Panc1 (cell line): ENCODE data around the gene RBM22. TPM values are rescaled to one million over a fixed set of nuclear protein-coding genes. Genes with fewer than 3 reads are reported as not detected.
"Not testable (repeated sequence)": the region's sequence is repeated elsewhere in the genome, so short reads cannot be mapped to it uniquely, and the experiment has no call there.

Source experiments
- ATAC-seq: fragments of 200-7000 bp; cut with Tn5 transposase; 2 replicates; pipeline ENCODE4 v1.9.1; 2020; ENCODE audit warnings: mild to moderate bottlenecking, moderate library complexity
- BruUV-seq: library from RNA; stranded (reverse); fragments of 400-500 nt; replicated peaks from 2 replicates; lab custom pipeline; 2021; lab: Mats Ljungman, UMichigan
- CTCF ChIA-PET: fragments of 300-600 bp; sonication (Branson Sonifier 250); formaldehyde crosslinking; loops from one replicate; lab custom pipeline; 2022; ENCODE audit warnings: antibody characterized with exemption; lab: Charles Lee
- POLR2A ChIA-PET: fragments of 300-600 bp; sonication (Branson Sonifier 250); formaldehyde crosslinking; loops from one replicate; lab custom pipeline; 2022; ENCODE audit warnings: antibody characterized with exemption; lab: Charles Lee
- DNase-seq: peaks from one replicate; pipeline ENCODE4 v3.0.0-alpha.2; 2010; ENCODE audit warnings: low read depth, low spot score
- H3K27ac ChIP-seq: 2 replicates; pipeline ENCODE4 v1.5.1; 2011; ENCODE audit warnings: mild to moderate bottlenecking, low read length, inconsistent platforms
- H3K27me3 ChIP-seq: fragments of 200-500 bp; sonication (Bioruptor generic); 2 replicates; pipeline ENCODE4 v1.6.0; 2014; ENCODE audit warnings: low read length, inconsistent platforms; ENCODE audit not compliant: control insufficient read depth, insufficient read depth
- H3K36me3 ChIP-seq: fragments of 200-500 bp; sonication (Bioruptor generic); 2 replicates; pipeline ENCODE4 v1.5.1; 2014; ENCODE audit warnings: inconsistent platforms, mild to moderate bottlenecking, low read length, moderate library complexity; ENCODE audit not compliant: control insufficient read depth, insufficient read depth
- H3K4me1 ChIP-seq: 2 replicates; pipeline ENCODE4 v1.5.1; 2011; ENCODE audit warnings: inconsistent platforms, mild to moderate bottlenecking, low read length, moderate library complexity; ENCODE audit not compliant: control insufficient read depth, insufficient read depth
- H3K4me3 ChIP-seq, 2 experiments: 2 replicates each; pipeline ENCODE4 v1.5.1; 2011 to 2012; ENCODE audit warnings: low read depth in 2 of 2, low read length in 2 of 2, mild to moderate bottlenecking in 2 of 2, inconsistent platforms in 1 of 2, moderate library complexity in 1 of 2
- H3K9me3 ChIP-seq: fragments of 200-500 bp; sonication (Bioruptor generic); 2 replicates; pipeline ENCODE4 v1.5.1; 2014; ENCODE audit warnings: low read depth, mild to moderate bottlenecking, inconsistent platforms, low read length, moderate library complexity; ENCODE audit not compliant: control insufficient read depth, insufficient read depth
- POLR2AphosphoS5 ChIP-seq: IDR thresholded peaks from 2 replicates; pipeline ENCODE4 v1.6.1; 2012; ENCODE audit warnings: mild to moderate bottlenecking, low read depth, low read length, moderate library complexity
- SIN3A ChIP-seq: IDR thresholded peaks from 2 replicates; pipeline ENCODE4 v1.6.1; 2012; ENCODE audit warnings: low read depth, mild to moderate bottlenecking, low read length, moderate library complexity, borderline replicate concordance; ENCODE audit not compliant: insufficient read depth
- TCF7L2 ChIP-seq: IDR thresholded peaks from 2 replicates; pipeline ENCODE4 v1.6.1; 2011; ENCODE audit warnings: mild to moderate bottlenecking, low read depth, low read length, inconsistent platforms
- in situ Hi-C: cut with HindIII; loops from 2 replicates; pipeline ENCODE4 v1.10.0; 2016; ENCODE audit warnings: low sequenced_read_pairs, low pct_unique_long_range_greater_than_20kb
- intact Hi-C: fragments of 100-400 bp; cut with micrococcal nuclease; formaldehyde crosslinking; loops from one replicate; pipeline ENCODE4 v1.10.0; 2022; ENCODE audit not compliant: unreplicated experiment
- total RNA-seq: library from RNA; stranded (reverse); gene quantifications from one replicate; pipeline ENCODE4 v1.2.1, GENCODE V29; 2021; ENCODE audit not compliant: unreplicated experiment
- TF ChIP-seq, protein P1 (sequence below): fragments of 450-650 bp; IDR thresholded peaks from 2 replicates; pipeline ENCODE4 v1.5.1; 2017; ENCODE audit warnings: mild to moderate bottlenecking
- TF ChIP-seq, protein P2 (sequence below), 2 experiments: IDR thresholded peaks; 2 replicates each; pipeline ENCODE4 v1.6.1; 2011 to 2012; ENCODE audit warnings: low read depth in 2 of 2, control low read depth in 1 of 2, low read length in 1 of 2, mild to moderate bottlenecking in 1 of 2, moderate library complexity in 1 of 2; ENCODE audit not compliant: insufficient read depth in 1 of 2

RBM22 gene
- total RNA-seq, 1 experiment from 2014 or later, result 54.3 TPM

DNA sequence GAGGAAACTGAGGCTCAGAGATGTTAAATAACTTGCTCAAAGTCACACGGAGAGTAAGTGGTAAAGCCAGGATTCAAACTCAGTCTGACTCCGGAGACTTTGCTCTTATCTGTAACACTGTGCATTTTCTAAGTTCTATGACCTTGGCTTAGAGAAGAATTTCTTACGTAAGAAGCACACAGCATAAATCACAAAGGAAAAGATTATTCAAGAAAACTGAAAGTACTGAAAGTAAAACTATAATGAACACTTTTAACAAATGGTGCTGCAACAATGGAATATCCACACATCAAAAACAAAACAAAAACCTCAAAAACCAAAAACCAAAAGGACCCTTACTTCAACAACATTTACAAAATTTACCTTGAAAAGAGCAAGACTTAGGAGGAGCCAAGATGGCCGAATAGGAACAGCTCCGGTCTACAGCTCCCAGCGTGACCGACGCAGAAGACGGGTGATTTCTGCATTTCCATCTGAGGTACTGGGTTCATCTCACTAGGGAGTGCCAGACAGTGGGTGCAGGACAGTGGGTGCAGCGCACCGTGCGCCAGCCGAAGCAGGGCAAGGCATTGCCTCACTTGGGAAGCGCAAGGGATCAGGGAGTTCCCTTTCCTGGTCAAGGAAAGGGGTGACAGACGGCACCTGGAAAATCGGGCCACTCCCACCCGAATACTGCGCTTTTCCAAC is 41.7 kb upstream of the RBM22 start:
- H3K9me3 ChIP-seq, CTCF ChIA-PET, in situ Hi-C loops, H3K36me3 ChIP-seq, H3K4me1 ChIP-seq, H3K27me3 ChIP-seq, H3K27ac ChIP-seq, H3K4me3 ChIP-seq, intact Hi-C loops, BruUV-seq, ATAC-seq, DNase-seq: not testable (repeated sequence)
- POLR2A ChIA-PET, result interaction anchor here (0.5 kb wide), 1 partner anchor 18 kb away, joined by 12 read pairs; no protein-coding TSS in a partner anchor

DNA sequence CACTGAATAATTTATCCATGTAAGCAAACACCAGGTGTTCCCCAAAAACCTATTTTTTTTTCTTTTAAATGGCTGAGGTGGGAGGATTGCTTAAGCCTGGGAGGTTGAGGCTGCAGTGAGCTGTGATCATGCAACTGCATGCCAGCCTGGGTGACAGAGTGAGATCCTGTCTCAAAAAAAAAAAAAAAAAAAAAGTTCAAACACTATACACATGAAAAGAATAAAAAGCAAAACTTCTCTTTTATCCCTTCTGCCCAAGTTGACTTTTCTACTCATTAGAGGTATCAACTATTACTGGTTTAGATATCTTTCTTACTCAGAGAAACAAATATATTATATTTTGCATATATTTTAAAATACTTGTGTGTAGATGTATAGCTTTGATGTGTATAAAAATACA is 40.1 kb upstream of the RBM22 start:
- H3K27ac ChIP-seq, result no peak overlapping the region
- no peaks in the 10 kb centered on the region for H3K36me3 ChIP-seq
- H3K4me1 ChIP-seq, result no peaks in the 10 kb centered on the region
- no peak overlapping the region for H3K4me3 ChIP-seq
- in situ Hi-C loops, result no loop called here
- ChIA-PET CTCF (no interaction called here), POLR2A (no interaction called here)
- H3K9me3 ChIP-seq, result no peaks in the 10 kb centered on the region
- H3K27me3 ChIP-seq, result no peaks in the 10 kb centered on the region
- BruUV-seq, result no TSS peak
- ATAC-seq (no peak), DNase-seq (no peak)
- intact Hi-C loops, result no loop called here
- TF ChIP-seq, protein P1, sequence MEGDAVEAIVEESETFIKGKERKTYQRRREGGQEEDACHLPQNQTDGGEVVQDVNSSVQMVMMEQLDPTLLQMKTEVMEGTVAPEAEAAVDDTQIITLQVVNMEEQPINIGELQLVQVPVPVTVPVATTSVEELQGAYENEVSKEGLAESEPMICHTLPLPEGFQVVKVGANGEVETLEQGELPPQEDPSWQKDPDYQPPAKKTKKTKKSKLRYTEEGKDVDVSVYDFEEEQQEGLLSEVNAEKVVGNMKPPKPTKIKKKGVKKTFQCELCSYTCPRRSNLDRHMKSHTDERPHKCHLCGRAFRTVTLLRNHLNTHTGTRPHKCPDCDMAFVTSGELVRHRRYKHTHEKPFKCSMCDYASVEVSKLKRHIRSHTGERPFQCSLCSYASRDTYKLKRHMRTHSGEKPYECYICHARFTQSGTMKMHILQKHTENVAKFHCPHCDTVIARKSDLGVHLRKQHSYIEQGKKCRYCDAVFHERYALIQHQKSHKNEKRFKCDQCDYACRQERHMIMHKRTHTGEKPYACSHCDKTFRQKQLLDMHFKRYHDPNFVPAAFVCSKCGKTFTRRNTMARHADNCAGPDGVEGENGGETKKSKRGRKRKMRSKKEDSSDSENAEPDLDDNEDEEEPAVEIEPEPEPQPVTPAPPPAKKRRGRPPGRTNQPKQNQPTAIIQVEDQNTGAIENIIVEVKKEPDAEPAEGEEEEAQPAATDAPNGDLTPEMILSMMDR, result no peak
- TF ChIP-seq POLR2AphosphoS5 (no peak), SIN3A (no peak), TCF7L2 (no peak)
- TF ChIP-seq, protein P2, sequence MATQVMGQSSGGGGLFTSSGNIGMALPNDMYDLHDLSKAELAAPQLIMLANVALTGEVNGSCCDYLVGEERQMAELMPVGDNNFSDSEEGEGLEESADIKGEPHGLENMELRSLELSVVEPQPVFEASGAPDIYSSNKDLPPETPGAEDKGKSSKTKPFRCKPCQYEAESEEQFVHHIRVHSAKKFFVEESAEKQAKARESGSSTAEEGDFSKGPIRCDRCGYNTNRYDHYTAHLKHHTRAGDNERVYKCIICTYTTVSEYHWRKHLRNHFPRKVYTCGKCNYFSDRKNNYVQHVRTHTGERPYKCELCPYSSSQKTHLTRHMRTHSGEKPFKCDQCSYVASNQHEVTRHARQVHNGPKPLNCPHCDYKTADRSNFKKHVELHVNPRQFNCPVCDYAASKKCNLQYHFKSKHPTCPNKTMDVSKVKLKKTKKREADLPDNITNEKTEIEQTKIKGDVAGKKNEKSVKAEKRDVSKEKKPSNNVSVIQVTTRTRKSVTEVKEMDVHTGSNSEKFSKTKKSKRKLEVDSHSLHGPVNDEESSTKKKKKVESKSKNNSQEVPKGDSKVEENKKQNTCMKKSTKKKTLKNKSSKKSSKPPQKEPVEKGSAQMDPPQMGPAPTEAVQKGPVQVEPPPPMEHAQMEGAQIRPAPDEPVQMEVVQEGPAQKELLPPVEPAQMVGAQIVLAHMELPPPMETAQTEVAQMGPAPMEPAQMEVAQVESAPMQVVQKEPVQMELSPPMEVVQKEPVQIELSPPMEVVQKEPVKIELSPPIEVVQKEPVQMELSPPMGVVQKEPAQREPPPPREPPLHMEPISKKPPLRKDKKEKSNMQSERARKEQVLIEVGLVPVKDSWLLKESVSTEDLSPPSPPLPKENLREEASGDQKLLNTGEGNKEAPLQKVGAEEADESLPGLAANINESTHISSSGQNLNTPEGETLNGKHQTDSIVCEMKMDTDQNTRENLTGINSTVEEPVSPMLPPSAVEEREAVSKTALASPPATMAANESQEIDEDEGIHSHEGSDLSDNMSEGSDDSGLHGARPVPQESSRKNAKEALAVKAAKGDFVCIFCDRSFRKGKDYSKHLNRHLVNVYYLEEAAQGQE (IDR thresholded peaks at IDR 0.05; ENCODE audit: insufficient read depth in 1 of 2, low read depth in 2 of 2, low read length in 1 of 2), result no peak

DNA sequence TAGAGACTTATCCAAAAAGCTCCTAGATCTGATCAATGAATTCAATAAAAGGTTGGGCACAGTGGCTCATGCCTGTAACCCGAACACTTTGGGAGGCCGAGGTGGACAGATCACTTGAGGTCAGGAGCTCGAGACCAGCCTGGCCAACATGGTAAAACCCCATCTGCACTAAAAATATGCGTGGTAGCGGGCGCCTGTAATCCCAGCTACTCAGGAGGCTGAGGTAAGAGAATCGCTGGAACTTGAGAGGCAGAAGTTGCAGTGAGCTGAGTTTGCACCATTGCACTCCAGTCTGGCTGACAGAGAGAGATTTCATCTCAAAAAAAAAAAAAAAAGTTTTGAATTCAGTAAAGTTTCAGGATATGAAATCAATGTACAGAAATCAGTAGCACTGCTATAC is 38.0 kb upstream of the RBM22 start:
- Histone ChIP-seq H3K9me3 (no peaks in the 10 kb centered on the region), H3K27me3 (no peaks in the 10 kb centered on the region), H3K27ac (no peak overlapping the region), H3K4me1 (no peaks in the 10 kb centered on the region), H3K36me3 (no peaks in the 10 kb centered on the region), H3K4me3 (no peak overlapping the region)
- DNase-seq (no peak), ATAC-seq (no peak)
- TF ChIP-seq TCF7L2, result no peak
- TF ChIP-seq, protein P1, result no peak
- no peak for TF ChIP-seq POLR2AphosphoS5
- TF ChIP-seq, protein P2 (IDR thresholded peaks at IDR 0.05; ENCODE audit: insufficient read depth in 1 of 2, low read depth in 2 of 2, low read length in 1 of 2), result no peak
- no peak for TF ChIP-seq SIN3A
- intact Hi-C loops, result no loop called here
- ChIA-PET CTCF (no interaction called here), POLR2A (no interaction called here)
- TSS peak; percentile 29 for BruUV-seq
- in situ Hi-C loops, result no loop called here
